ENCODE measurements around the gene GARIN1A.
"Not testable (repeated sequence)": the region's sequence is repeated elsewhere in the genome, so short reads cannot be mapped to it uniquely, and the experiment has no call there.

The GARIN1A gene

DNA sequence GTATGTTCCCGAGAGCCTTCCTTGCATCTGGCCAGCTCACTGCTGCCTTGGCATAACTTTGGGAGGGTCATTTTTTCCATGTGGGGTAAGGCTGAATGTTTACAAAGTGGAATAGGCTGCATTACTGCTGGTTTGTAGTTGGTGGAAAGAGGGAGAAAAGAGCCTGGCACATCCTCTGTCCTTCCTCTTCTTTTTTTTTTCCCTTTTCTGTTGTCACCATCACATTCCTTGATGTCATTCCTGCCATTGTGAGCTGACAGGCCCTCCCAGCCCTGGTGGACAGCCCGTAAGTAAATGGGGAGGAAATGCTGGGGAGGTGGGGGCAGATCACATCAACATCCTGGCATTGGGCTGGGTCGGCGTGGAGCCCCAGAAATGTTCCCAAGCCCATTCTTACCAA lies at the start of gene GARIN1A:
TSS of gene GARIN1A (plus strand) at position 301 of the 400 bp plus-strand sequence. CDS start 106 bp downstream, outside the sequence.
- DNase-seq (ENCODE audit: low spot score): no peak

DNA sequence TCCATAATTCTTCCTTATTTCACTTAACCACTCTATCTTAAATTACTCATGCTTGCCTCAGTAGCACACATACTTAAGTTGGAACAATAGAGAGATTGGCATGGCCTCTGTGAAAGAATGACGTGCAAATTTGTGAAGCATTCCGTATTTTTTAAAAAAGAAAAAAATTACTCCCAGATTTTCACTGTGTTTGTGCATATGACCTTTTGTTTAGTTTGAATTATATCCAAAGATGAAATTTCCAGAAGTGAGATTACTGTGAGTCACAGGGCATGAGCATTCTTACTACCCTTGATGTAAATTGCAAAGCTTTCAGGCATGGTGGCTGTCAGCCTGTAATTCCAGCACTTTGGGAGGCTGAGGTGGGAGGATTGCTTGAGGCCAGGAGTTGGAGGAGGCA lies 45.0 kb upstream of the GARIN1A start:
- not testable (repeated sequence) for DNase-seq (ENCODE audit: low spot score)

DNA sequence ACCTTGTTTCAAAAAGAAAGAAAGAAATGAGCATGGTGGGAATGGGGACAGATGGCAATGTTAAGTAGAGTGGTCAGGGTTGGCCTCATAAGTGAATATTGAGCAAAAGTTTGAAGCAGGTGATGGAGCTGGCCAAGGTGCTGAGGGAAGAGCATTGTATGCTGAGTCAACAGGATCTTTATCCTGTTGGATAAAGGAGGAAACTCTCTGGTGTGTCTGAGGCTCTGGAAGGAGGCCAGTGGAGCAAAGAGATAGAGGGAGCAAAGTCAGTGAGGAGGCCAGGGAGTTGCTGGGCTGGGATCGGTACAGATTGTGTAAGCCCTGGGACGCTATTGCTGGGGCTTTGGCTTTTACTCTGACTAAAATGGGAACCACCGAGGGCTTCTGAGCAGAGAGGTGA lies 38.2 kb upstream of the GARIN1A start:
- not testable (repeated sequence) for DNase-seq (ENCODE audit: low spot score)

DNA sequence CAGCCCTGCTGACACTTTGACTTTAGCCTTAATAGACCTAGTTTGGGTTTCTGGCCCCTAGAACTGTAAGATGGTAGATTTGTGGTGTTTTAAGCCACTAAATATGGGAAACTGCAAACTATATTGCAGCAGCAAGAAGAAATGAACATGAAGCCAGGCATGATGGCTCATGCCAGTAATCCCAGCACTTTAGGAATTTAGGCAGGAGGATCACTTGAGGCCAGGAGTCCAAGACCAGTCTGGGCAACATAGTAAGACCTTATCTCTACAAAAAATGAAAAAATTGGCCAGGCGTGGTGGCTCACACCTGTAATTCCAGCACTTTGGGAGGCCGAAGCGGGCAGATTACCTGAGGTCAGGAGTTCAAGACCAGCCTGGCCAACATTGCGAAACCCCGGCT lies 26.9 kb upstream of the GARIN1A start:
- DNase-seq (ENCODE audit: low spot score): not testable (repeated sequence)

DNA sequence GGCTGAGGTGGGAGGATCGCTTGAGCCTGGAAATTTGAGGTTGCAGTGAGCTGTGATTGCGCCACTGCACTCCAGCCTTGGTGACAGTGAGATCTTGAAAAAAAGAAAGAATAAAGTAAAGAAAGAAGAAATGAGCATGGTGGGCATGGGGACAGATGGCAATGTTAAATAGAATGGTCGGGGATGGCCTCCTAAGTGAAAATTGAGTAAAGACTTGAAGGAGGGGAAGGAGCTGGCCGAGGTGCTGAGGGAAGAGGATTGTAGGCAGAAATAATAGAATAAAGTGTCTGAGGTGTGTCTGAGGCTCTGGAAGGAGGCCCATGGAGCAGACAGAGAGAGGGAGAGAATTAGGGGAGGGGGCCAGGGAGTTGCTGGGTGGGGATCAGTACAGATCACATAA lies 26.2 kb upstream of the GARIN1A start:
- DNase-seq (ENCODE audit: low spot score): not testable (repeated sequence)

DNA sequence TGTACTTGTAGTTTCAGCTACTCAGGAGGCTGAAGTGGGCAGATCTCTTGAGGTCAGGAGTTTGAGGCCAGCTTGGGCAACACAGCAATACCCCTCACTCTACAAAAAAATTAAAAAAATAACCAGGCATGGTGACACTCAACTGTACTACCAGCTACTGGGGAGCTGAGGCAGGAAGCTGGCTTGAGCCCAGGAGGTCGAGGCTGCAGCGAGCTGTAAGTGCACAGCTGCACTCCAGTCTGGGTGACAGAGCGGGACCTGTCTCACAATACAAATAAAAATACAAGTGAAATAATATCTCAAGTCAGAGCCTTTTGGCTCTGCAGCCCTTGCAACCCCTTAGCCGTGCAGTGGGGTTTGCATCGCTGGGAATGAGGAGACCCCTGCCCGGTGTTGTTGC lies 25.2 kb upstream of the GARIN1A start:
- DNase-seq (ENCODE audit: low spot score): not testable (repeated sequence)

DNA sequence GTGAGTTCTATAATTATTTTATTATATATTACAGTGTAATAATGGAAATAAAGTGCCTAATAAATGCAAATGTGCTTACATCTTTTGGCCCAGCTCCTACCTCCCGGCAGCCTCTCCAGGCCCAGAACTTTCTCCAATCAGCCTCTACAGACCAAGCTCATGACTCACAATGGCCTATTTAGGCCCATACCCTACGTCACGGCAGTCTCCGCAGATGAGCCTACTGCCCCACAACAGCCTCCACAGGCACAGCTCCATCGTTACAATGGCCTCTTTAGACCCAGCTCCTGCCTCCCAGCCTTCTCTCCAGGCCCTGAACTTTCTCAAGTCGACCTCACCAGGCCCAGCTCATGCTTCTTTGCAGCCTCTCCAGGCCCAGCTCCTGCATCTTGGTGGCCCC lies 21.0 kb upstream of the GARIN1A start:
- not testable (repeated sequence) for DNase-seq (ENCODE audit: low spot score)

DNA sequence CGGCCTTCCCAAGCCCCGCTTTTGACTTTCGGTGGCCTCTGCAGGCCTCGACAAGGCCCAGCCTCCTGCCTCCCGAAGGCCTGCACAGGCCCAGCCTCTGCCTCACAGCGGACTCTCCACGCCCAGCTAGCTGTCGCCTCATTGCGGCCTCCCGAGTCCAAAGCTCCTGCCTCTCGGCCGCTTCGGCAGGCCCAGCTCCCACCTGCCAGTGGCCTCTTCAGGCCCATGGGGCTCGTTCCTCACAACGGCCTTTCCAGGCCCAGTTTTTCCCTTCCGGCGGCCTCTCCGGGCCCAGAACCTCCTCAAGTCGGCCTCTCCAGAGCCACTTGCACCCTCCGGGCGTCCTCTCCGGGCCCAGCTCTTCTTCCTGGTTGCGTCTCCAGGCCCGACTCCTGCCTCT lies 19.5 kb upstream of the GARIN1A start:
- not testable (repeated sequence) for DNase-seq (ENCODE audit: low spot score)

DNA sequence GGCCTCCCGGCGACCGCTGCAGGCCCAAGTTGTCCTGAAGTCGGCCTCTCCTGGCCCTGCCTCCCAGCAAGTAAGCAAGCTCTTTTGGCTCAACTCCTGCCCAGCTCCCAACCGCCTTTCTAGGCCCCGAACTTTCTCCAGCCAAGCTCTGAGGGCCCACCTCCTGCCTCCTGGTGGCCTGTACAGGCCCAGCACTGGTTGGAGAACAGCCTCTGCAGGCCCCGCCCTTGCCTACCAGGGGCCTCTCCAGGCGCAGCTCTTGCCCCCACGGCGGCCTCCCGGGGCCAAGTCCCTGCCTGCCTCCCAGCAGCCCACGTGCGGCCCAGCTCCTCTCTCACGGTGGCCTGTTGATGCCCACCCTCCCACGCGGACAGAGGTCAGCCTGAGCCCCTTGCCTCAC lies 18.9 kb upstream of the GARIN1A start:
- DNase-seq (ENCODE audit: low spot score): not testable (repeated sequence)

DNA sequence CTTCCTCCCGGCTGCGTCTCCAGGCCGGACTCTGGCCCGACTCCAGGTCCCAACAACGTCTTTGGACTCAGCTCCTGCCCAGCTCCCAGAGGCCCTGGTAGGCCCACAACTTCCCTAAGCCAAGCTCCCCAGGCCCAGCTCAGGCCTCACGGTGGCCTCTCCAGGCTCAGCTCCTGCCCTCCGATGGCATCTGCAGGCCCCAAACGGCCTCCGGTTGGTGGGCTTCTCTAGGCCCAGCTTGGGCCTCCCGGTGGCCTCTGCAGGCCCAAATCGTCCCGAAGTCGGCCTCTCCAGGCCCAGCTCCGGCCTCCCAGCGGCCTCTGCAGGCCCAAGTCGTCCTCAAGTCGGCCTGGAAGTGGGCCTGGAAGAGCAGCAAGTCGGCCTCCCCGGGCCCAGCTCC lies 18.0 kb upstream of the GARIN1A start:
- DNase-seq (ENCODE audit: low spot score): not testable (repeated sequence)

DNA sequence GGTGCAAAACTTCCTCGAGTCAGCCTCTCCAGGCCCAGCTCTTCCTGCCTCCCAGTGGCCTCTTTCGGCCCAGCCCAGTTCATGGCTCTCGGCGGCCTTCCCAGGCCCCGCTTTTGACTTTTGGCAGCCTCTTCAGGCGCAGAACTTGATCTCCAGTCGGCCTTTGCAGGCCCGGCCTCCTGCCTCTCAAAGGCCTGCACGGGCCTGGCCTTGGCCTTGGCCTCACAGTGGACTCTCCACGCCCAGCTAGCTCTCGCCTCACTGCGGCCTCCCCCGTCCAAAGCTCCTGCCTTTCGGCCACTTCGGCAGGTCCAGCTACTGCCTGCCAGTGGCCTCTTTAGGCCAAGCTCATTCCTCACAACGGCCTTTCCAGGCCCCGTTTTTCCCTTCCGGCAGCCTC lies 17.6 kb upstream of the GARIN1A start:
- not testable (repeated sequence) for DNase-seq (ENCODE audit: low spot score)

DNA sequence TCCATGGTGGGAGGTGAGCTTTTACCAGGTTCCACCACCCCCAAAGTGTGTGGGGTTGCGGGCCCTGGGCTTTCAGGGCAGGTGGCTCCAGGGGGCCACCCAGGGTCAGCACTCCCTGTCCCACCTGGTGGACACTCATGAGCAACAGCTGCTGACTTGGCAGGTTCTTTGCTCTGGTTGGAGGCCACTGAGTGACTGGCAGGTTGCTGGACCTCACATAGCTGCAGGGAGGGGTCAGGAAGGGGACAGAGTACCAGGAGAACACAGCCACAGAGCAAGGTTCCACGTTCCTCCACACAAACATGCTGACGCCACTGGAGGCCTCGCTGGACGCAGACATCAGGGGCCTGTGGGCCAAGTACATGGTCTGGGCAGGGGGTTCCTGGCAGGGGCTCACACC lies 13.7 kb upstream of the GARIN1A start:
- not testable (repeated sequence) for DNase-seq (ENCODE audit: low spot score)

DNA sequence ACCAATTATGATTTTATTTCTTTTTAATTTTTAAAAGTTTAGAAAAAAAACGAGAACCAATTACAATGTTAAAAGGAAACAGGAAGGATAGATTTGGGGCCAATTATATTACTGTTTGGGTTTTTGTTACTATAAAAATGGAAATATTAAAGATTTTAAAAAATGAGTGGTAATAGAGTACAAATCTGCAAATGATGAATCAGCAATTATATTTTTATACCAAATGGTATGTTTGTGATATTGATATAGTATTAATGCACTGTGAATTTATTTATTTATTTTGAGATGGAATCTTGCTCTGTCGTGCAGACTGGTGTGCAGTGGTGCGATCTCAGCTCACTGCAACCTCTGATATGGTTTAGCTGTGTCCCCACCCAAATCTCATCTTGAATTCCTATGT lies 11.5 kb upstream of the GARIN1A start:
- no peak for DNase-seq (ENCODE audit: low spot score)

DNA sequence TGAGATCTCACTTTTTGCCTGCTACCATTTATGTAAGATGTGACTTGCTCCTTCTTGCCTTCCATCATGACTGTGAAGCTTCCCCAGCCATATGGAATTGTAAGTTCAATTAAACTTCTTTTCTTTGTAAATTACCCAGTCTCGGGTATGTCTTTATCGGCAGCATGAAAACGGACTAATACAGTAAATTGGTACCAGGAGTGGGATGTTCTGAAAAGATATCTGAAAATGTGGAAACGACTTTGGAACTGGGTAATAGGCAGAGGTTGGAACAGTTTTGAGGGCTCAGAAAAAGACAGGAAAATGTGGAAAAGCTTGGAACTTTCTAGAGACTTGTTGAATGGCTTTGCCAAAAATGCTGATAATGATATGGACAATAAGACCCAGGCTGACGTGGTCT lies 10.6 kb upstream of the GARIN1A start:
- DNase-seq (ENCODE audit: low spot score): no peak

DNA sequence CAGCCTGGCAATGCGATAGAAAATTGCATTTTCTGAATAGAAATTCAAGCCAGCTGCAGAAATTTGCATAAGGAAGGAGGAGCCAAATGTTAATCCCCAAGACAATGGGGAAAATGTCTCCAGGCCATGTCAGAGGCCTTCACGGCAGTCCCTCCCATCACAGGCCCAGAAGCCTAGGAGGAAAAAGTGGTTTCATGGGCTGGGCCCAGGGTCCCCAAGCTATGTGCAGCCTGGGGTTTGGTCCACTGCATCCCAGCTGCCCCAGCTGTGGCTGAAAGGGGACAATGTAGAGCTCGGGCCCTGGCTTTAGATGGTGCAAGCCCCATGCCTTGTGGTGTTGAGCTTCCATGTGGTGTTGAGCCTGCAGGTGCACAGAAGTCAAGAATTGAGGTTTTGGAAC lies 10.0 kb upstream of the GARIN1A start:
- no peak for DNase-seq (ENCODE audit: low spot score)

DNA sequence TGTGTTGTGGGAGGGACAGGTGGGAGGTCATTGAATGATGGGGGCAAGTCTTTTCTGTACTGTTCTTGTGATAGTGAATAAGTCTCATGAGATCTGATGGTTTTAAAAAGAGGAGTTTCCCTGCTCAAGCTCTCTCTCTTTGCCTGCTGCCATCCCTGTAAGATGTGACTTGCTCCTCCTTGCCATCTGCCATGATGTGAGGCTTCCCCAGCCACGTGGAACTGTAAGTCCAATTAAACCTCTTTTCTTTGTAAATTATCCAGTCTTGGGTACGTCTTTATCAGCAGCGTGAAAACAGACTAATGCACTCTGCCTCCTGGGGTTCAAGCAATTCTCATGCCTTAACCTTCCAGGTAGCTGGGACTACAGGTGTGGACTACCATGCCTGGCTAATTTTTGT lies 8.9 kb upstream of the GARIN1A start:
- not testable (repeated sequence) for DNase-seq (ENCODE audit: low spot score)

DNA sequence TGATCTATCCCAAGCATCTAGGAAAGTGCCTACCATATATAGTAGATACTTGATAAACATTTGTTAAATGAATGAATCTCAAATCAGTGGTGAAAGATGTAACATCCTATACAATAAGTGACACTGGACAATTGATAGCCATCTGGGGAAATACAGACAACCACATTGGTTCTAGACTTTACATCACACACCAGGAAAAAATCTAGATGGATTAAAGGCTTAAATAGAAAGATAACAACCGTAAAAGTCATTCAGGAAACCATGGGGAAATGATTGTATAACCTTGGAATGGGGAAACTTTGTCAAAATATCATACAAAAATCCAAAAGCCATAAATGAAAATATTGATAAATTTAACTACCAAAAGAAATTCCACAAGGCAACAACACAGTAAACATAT lies 7.0 kb upstream of the GARIN1A start:
- no peak for DNase-seq (ENCODE audit: low spot score)

DNA sequence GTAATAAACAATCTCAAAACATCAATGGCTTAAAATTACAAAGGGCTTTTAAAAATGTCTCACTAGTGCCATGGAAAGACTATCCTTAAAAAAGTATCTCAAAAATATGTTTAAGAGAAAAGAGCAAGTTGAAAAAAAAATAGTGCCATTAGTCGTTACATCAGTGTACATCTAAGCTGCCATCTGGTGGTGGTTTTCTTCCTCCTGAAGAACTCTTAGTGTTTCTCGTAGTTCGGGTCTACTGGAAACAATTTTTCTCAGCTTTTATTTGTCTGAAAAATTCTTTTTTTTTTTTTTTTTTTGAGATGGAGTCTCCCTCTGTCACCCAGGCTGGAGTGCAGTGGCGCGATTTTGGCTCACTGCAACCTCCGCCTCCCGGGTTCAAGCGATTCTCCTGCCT lies 5.9 kb upstream of the GARIN1A start:
- no peak for DNase-seq (ENCODE audit: low spot score)

DNA sequence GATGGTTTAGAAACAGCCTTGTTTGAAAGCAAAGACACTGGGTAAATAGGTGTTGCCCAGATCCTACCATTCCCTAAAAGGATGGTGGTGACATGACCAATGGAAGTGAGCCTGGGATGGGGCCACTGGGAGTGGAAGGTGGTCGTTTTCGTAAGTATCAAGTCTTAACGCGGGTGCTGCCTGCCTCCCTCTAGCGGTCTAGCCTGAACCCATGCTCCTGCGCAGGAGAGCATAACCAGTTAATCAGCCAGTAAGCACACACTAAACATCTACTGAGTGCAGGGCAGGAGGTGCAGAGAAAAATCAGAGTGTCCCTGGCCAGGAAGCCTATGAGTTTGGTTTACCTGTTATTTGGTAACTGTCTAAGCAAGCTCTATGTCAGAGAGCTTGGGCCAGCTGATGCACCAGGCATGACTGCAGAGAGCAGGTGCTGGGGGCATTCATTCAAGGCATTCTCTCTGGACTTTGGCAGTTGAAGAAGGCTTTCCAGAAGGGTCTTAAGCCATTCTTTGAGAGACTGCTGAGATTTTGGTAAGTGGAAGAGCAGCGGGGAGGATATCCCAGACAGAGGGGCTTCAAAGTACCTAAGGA lies 930 bp downstream of the GARIN1A start:
- no peak for DNase-seq (ENCODE audit: low spot score)

DNA sequence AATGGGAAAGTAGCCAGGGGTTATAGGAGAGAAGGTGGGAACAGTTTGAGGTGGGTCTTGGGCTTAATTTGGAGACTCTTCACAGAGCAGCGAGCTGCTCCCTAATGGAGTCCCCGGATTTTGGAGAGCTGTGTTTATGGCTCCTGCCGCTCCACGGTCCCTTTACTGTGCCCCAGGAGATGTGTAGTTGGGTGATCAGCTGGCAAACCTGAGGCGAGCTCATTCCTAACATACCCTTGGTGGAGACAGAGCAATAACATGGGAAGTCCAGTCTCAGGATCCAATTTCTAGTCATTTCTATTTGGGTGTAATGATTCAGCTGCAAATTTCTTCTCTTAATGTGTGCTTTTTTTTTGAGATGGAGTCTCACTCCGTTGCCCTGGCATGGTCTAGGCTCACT lies 1.5 kb downstream of the GARIN1A start:
- no peak for DNase-seq (ENCODE audit: low spot score)

DNA sequence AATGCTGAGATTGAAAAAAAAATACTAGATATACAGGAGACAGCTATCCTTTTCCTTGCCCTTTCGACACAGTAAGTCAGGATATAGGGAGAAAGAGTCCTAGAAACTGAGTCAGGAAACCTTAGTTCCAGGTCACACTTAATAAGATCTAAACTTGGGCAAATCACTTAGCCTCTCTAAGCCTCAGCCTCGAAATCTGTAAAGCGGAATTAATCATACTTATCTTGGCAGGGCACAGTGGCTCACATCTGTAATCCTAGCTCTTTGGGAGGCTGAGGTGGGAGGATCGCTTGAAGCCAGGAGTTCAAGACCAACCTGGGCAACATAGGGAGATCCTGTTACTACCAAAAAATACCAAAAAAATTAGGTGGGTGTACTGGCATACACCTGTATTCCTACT lies 4.6 kb downstream of the GARIN1A start:
- no peak for DNase-seq (ENCODE audit: low spot score)

DNA sequence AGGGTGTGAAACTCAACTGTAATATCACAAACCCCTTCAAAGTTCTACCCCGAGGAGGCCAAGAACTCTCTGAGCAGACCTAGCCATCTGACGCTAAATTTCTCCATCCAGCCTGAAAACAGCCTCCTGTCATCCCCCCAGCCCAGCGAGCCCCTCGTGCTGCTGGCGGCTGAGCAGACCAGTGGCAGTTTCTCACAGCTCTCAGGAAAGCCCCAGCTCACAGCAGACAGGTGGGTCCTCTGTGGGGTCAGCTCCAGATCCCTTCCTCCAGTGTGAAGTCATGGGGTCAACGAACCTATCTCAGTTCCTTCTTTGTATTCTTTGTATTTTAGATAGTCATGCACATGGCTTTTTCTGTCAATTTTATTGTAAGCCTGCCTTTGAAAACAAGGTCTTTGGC lies 7.8 kb downstream of the GARIN1A start:
- no peak for DNase-seq (ENCODE audit: low spot score)

DNA sequence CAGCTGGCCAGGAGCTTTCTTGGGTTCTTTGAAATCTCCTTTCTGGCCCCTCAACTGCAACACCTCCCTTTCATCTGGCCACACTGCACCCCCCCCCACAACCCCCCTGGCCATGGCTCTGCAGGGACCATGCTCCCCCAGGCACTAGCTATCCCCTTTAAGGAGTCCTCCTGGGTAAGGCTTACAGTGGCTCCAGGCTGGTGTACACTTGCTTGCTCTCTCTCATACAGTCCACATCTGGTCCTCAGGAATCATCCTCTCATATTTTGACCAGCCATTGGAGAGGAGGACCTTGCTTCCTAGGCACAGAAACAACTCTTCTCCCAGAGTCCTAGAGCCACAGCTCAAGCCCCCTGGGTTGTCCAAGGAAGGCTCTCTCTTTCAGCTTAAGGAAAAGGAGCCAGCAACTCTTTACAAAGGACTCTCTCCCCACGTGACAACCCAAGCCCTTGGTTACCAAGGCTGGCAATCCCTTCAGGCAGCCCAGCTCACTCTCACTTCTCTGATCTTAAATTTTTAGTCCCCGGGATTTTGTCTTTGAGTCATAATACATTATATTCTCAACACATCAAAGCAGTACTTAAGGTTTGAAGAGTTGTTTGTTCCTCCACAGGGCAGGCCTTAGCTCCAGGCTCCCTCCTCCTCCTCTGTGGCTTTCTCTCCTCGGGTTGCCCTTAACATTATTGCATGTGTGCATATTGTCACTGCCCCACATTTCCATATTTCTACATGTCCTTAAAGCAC lies 9.9 kb downstream of the GARIN1A start:
- no peak for DNase-seq (ENCODE audit: low spot score)

DNA sequence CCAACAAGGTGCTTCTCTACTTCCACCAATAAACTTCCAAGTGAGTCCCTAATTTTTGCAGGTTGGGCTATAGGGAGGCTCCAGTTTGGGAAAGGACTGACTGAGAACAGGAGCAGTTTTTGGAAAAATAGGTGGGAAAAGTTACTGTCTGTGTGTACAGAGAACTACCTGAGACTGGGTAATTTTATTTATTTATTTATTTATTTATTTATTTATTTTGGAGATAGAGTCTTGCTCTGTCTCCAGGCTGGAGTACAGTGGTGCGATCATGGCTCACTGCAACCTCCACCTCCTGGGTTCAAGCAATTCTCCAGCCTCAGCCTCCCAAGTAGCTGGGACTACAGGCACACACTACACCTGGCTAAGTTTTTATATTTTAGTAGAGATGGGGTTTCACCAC lies 11.2 kb downstream of the GARIN1A start:
- not testable (repeated sequence) for DNase-seq (ENCODE audit: low spot score)
